NCI-H2171 (cell line): ENCODE measurements around the gene TCEAL1.
"Not testable (repeated sequence)": the region's sequence is repeated elsewhere in the genome, so short reads cannot be mapped to it uniquely, and the experiment has no call there.

Experiments used
- DNase-seq: peaks from one replicate; lab custom pipeline; 2025; lab: John Stamatoyannopoulos, UW

TCEAL1 gene

DNA sequence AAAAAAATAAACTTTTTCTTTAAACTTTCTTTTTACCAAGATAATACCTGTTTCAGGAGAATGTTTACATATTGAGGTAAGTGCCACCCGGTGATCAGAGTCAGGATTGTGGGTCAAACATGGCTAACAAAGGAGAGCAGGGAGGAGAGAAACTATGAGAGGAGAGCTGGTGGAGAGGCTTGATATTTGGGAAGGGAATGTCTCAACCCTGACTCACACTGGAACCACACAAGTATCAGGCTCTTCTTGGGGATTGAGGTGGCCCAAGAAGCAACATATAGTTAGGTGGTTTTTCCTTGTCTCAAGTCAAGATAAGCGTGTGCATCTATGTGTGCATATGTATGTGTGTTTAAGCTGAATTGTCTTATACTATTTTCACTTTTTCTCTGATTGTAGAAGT lies 6.7 kb downstream of the TCEAL1 start:
- no peak for DNase-seq

DNA sequence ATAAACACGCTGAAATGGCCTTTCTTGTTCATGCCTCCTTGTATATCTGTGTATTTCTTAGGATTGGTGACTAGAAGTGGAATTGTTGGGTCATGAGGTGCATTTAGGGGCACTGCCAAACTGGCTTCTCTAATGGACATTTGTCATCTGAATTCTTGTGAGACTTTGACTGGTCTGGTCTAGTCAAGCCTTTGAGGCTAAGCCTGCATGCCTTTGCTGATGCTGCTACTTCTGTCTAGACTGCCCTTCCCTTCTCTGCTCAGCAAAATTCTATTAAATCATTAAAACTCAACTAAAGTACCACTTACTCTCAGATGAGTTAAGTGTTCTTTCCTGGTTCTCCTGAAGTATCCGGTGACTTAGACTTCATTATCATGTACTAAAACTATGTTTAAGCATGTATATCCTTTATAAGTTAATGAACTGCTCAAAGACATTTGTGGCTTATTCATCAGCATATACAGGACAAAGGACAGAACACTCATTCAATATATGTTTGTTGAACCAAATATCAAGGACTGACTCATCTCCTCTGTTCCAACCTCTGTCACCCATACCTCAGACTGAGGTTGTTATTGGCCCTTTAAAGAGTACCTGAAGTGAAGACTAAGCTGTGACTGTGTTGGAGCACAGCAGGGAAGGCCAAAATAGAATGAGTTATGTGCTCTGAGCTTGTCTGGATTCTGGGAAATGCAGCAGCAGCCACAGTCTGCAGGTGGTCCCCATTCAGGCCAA lies 9.0 kb downstream of the TCEAL1 start:
- no peak for DNase-seq

DNA sequence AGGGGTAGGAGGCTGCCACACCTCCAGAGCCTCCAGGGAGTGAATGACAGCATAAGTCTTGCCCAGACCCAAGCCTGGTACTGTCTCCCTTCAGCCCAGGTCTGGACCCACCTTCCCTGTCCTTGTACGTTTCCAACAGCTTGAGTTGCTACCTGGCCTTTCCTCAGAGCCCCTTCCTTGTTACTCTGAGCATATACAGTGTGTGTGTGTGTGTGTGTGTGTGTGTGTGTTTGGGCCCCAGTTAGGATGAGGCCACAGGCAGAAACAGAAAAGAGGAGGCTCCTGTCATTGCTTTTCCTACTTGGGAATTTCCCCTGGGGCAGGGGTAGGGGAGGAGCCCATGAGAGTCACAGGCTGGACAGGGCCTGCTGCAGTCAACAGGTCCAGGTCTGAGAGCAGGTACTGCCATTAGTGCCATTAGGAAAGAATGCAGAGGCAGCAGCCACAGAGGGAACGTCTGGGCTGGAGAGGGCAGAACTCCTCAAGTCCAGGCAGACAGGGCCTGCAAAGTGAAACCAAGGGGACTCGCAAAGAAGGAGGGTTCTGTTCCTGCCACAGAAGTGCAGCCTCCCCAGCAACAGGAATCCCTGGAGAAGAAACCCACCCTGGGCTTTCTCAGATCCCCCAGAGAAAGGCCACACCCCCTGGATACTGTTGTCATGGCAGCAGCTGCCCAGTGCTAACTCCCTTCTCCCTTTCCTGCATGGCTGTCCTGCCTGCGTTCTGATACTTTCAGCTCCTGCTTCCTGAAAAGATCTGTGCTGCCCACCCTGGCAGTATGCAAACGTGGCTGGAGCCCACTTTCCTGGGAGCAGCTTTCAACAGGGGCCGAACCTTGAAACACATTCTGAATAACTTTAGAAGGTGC lies 9.9 kb downstream of the TCEAL1 start:
- DNase-seq: not testable (repeated sequence)

DNA sequence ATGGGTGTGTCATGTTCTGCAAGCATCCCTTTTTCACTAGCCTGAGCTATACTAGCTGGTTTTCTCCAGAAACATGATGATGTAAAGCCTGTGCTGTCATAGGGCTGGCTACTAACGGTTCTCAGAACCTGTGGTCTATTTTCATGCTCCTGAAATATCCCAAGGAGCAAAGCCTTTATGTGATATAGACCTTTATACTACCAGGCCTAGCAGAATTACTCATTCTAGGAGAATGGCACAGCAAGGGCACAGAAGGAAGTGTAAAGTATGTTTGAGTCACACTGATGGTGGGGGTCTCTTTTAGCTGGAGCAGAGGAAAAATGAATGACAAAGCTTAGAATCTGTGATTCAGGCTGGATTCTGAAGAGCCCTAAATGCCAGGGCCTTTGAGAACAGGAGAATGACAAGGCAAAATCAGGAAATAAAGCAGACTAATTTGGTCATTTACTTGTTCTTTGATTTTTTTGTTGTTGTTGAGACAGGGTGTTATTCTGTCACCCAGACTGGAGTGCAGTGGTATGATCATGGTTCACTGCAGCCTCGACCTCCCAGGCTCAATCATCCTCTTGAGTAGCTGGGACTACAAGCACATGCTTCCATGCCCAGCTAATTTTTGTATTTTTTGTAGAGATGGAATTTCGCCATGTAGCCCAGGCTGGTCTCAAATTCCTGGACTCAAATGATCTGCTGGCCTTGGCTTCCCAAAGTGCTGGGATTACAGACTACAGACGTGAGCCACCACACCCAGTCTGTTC lies 11.8 kb downstream of the TCEAL1 start:
- DNase-seq: no peak

DNA sequence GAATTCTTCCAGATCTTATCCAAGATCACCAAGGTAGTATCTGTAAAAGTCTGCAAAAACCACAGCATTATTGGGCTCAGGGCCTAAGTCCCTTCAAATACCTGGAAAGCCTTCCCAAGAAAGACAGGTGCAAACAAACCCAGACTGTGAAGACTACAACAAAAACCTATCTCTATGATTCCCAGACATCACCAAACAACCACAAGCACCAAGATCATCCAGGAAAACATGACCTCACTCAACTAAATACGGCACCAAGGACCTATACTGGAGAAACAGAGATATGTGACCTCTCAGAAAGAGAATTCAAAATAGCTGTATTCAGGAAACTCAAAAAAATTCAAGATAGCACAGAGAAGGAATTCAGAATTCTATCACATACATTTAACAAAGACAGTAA lies 15.3 kb downstream of the TCEAL1 start:
- no peak for DNase-seq

DNA sequence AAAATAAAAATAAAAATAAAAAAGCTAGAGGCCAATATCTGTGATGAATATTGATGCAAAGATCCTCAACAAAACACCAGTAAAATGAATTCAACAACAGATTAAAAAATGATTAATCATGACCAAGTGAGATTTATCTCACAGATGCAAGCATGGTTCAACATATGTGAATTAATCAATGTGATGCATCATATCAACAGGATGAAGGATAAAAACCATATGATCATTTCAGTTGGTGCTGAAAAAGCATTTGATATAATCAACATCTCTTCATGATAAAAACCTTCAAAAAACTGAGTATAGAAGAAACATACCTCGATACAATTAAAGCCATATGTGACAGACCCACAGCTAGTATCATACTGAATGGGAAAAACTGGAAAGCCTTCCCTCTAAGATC lies 18.9 kb downstream of the TCEAL1 start:
- DNase-seq: no peak

DNA sequence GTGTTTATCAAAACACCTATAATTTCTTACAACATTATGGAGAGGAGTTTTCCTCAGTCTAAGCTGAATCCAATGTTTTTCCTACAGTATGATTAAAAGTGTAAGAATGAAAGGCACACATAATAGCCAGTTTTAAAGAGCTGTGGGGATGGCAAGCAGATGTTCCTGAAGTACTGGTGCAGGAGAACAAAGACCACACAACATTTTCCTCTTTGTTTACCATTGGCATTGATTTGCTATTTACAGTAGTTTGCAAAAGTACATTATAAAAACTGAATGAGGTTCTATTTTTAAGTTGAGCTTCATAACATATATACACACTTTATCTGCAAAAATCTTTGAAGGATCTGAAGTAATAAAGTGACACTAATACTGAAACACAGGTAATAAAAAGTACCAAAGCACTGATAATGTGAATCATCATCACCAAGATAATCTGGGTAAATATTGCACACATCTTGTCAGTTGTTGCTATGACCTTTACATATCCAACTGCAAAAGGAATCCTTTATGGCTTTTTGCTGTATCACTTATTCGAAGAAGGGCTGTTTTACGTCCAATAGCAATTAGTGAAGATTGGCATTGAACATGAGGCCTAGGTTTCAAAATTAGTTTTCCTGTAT lies 22.5 kb downstream of the TCEAL1 start:
- no peak for DNase-seq

DNA sequence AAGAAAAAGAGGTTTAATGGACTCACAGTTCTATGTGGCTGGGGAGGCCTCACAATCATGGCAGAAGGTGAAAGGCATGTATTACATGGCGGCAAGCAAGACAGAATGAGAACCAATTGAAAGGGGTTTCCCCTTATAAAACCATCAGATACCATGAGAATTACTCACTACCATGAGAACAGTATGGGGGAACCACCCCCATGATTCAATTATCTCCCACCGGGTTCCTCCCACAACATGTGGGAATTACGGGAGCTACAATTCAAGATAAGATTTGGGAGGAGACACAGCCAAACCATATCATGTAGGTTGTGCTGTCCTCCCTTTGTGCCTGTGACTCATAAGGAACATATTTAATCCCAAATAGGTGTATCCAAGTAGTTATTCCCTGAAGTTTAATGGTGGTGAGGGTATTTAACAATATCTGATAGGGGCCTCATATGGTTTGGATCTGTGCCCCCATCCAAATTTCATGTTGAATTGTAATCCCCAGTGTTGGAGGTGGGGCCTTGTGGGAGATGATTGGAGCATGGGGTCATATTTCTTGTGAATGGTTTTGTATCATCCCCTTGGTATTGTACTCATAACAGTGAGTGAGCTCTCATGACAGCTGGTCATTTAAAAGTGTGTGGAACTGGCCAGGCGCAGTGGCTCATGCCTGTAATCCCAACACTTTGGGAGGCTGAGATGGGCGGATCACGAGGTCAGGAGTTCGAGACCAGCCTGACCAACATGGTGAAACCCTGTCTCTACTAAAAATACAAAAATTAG lies 26.6 kb downstream of the TCEAL1 start:
- not testable (repeated sequence) for DNase-seq

DNA sequence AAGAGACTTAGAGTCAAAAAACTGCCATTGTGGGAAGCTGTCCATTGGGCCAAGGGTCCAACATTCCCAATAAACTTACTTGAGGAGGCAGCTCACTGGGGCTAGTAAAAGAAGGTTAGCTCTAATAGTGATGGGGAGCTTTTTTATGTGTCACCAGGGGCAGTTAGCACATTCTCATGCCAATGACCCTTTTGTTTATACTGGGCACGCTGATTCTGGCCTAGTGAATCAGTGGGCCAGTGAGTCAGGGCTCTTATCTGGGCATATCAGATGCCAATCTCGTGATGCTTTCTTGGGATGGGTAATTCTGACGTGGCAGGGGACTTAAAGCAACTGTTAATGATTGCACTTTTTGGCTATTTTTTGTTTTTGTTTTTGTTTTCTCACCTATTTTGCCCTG lies 27.8 kb downstream of the TCEAL1 start:
- no peak for DNase-seq

DNA sequence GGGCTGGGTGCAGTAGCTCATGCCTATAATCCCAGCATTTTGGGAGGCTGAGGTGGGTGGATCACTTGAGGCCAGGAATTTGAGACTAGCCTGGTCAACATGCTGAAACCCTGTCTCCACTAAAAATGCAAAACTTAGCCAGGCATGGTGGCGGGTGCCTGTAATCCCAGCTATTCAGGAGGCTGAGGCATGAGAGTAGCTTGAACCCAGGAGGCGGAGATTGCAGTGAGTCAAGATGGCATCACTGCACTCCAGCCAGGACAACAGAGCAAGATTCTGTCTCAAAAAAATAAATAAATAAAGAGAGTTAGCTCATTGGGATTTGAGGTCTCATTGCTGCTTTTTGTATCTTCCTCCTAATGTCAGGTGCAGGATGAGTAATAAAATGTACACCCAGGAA lies 28.3 kb downstream of the TCEAL1 start:
- not testable (repeated sequence) for DNase-seq

DNA sequence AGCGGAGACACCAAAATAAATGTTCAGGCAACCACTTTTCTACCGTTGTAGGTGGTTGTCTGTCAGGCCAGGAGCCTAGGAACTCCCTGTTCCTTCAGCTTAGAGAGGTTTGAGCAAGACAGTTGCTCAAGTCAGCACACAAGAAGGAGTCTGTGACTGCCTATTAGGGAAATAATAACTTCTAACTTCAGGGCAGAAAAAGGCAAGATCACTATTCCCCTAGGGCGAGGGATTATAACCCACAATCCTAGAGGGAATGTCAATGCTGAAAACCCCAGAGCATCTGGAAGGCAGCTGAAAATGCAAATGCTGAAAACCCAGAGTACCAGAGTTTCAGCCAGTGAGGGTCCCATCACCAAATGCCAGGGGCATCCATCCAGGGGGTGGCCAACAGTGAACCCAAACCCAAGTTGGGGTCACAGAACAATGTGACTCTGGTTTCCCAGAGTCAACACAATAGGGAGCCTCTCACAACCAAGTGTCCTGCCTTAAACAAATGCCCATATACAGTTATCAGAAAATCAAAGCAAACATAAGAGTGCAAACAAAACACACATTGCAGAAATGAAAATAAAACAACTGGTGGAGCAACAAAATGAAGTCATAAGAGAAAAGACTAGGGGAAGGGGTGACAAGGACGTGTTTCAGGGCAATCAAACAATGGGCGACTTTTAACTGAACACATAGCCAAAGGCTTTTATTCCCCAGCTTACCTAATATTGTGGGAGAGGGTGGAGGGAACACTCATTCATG lies 30.1 kb downstream of the TCEAL1 start:
- no peak for DNase-seq

DNA sequence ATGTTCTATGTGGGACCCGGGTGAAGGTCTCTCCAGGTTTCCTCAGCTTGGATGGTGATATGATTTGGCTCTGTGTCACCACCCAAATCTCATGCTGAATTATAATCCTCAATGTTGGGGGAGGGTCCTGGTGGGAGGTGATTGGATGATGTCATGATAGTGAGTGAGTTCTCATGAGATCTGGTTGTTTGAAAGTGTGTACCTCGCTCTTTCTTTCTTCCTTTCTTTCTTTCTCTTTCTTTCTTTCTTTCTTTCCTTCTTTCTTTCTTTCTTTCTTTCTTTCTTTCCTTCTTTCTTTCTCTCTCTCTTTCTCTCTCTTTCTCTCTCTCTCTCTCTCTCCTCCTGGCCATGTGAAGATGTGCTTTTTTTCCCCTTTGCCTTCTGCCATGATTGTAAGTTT lies 30.7 kb downstream of the TCEAL1 start:
- DNase-seq: not testable (repeated sequence)

DNA sequence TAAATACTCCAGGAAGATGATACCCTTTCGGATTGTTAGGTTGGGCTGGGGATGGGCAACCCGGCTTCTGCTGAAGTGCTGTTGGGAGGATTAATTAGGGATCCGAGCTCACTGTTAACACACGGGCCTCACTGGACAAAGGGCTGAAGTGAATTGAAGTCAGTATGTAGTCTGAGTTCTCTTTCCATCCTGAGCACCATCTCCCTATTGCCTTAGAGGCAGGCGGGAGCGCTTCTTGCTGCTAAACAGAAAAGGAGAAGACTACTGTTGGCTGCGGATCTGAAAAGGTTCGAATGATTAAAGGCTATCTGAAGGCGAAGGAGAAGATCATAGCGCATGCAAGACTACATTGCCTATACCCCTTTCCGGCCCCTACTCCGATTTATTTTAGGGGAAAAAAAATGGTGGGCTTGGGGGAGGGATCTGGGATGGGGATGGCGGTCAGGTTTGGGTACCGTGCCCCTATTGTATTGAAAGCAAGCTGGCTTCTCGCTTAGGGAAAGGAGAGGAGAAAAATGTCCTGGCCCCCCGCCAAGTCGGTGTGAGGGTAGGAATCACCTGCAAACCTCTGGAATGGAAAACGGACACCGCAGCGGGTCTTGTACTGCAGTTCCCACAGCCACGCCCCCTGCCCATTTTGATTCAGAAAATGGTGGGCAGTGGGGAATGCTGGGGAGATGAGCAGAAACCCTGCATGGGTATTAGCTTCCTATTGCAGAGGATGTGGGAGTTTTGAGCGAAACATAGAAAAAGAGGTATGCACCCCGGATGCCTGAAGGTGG lies 35.4 kb downstream of the TCEAL1 start:
- DNase-seq: no peak

DNA sequence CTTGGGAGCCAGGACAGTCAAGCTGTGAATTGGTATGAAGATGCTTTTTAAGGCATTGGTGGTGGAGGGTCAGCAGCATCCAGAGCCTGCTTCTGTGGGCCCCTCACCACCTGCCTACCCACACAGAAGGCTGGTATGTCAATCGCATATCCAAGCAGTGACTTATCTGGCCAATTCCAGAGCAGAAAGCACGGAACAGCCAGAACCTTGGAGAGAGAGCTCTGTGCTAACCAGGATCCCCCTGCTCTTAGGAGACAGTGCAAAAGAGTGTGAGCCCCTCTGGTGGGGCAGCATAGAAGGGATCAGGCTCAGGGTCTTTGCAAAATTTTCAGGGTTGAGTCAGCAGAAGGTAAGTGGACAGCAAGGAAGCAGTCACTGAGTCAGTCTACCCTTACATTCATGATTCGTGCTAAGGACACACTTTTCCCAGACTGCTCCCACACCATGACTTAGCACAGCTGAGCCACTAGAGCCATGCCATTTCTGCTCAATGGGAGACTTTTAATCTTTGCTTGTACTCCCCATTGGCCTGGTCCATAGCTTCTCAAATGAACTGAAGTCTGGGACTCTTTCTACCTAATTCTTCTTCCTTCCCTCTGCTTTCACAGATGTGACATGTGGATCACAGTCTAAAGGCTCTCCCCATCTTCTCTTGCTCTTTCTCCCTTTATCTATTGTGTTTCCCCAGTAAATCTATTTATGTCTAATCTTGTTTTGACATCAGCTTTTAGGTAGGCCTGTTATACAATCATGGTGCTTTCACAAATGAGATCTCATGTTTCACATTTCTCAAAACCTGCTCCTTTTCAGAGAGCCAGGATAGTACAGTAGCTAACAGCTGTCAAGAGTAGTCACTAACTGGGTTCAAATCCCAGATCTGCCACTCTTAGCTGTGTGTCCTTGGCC lies 37.7 kb downstream of the TCEAL1 start:
- no peak for DNase-seq

DNA sequence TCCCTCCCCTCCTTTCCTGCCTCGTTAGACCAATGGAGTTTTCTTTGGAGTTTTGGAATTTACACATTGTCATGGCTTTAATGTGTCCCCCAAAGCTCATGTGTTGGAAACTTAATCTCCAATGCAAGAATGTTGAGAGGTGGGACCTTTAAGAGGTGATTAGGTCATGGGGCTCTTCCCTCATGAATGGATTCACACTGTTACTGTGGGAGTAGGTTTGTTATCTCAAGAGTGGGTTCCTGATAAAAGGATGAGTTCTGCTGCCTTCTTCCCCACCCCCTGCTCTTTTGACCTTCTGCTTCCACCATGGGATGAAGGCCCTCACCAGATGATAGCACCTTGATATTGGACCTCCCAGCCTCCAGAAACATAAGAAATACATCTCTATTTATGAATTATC lies 41.0 kb downstream of the TCEAL1 start:
- no peak for DNase-seq

DNA sequence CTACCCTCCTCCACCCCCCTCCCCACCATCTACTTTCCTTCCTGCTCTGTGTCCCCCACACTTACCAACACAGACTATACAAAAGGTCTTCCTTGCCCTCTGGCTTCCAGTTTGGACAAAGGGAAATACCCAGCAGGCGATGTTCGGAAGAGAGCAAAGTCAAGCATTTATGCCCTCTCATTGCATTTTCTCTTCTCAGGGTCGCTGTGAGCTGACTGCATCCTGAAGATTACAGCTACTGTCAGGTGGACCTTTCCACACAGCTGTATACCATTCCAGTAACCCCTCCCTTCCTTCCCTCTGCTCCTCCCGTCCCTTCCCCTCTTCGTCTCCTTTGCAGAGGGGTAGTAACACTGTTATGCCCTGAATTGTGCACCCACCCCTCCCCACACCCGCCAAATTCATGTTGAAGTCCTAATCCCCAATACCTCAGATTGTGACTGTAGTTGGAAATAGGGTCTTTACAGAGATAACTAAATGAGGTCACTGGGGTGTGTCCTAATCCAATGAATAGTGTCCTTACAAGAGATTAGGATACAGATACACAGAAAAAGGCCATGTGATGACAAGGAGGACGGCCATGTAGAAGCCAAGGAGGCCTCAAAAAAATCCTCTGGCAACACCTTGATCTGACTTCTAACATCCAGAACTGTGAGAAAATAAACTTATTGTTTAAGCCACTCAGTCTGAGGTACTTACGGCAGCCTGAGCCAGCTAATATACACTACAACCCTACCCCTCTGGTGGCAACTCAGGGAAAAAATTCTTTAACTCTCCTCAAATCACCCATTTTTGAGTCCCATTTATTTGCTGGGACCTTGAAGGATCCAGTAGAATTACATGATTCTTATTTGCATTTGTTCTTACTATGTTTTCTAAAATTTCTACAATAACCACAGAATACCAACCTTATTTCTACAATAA lies 46.0 kb downstream of the TCEAL1 start:
- DNase-seq: no peak

DNA sequence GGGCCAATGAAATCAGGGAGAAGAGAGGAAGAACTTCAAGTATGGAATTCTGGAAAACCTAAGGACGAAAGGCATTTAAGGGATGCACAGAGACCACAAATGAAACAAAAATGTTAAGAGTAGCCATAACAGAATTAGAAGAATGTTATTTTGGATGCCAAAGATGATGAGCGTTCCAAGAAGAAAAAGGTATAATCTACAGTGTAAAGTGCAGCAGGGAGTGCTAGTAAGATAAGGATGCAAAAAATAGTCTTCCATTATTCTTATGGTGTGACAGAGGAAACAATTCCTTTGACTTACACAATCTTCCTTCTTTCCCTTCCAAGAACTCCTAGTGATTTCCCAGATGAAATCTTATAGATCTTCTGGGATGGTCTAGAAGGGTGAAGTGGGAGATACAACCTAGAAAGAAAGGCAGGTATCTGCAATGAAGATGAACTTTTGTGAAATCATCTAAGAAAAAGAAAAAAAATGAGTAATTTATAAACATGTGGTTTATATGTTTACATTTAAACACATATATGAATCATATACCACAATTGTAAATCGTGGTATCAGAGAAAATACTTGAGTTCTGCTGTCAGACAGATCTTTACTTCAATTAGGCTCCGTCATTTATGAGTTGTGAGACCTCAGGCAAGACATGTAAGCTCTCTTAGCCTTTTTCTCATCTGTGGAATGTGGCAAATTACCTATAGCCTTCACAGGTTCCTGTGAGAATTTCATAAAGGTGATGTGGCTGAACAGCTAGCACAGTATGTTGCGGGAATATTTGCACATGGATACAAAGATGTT lies 49.6 kb downstream of the TCEAL1 start:
- DNase-seq: no peak
